Measurements from ENCODE around the gene MYL7.

The MYL7 gene

GRCh38 chr7:44156453-44157010 is 15.4 kb upstream of the MYL7 start:
- no peak overlapping the region for H3K4me3 ChIP-seq (ENCODE audit: insufficient read depth, low read length, poor library complexity, severe bottlenecking)
- no peak overlapping the region for H2AFZ ChIP-seq (ENCODE audit: low read depth, low read length, severe bottlenecking)
- no peaks in the 10 kb centered on the region for H3K79me2 ChIP-seq (ENCODE audit: insufficient read depth, low read length)
- no peak for TF ChIP-seq EZH2phosphoT487 (conservative IDR thresholded peaks at IDR 0.05; ENCODE audit: low read length)
- no peak for TF ChIP-seq CTCF (IDR thresholded peaks at IDR 0.05; ENCODE audit: insufficient read depth, low read length, poor library complexity, severe bottlenecking)
- H3K9me2 ChIP-seq (replicated peaks; ENCODE audit: insufficient read depth, low read length) = no peaks in the 10 kb centered on the region
- H3K36me3 ChIP-seq (ENCODE audit: low read length) = no peaks in the 10 kb centered on the region
- H3F3A ChIP-seq (ENCODE audit: insufficient read depth) = no peaks in the 10 kb centered on the region
- no peaks in the 10 kb centered on the region for H3K9me3 ChIP-seq (ENCODE audit: insufficient read depth, low read length)
- H4K20me1 ChIP-seq (ENCODE audit: low read depth, low read length) = no peaks in the 10 kb centered on the region
- H3K9ac ChIP-seq (ENCODE audit: low read length) = no peak overlapping the region
- H3K4me2 ChIP-seq (ENCODE audit: low read depth, low read length, poor library complexity, severe bottlenecking) = no peak overlapping the region
- no peaks in the 10 kb centered on the region for H3K27me3 ChIP-seq (ENCODE audit: low read length)
- H3K27ac ChIP-seq (ENCODE audit: low read depth, low read length) = no peak overlapping the region

- no peak overlapping the region for H3K4me2 ChIP-seq (ENCODE audit: low read depth, low read length, poor library complexity, severe bottlenecking)
- H2AFZ ChIP-seq (ENCODE audit: low read depth, low read length, severe bottlenecking) = no peak overlapping the region
- H3K9me2 ChIP-seq (replicated peaks; ENCODE audit: insufficient read depth, low read length) = no peaks in the 10 kb centered on the region
- no peak for TF ChIP-seq EZH2phosphoT487 (conservative IDR thresholded peaks at IDR 0.05; ENCODE audit: low read length)
- no peak for TF ChIP-seq CTCF (IDR thresholded peaks at IDR 0.05; ENCODE audit: insufficient read depth, low read length, poor library complexity, severe bottlenecking)
- H4K20me1 ChIP-seq (ENCODE audit: low read depth, low read length) = no peaks in the 10 kb centered on the region
- H3K27me3 ChIP-seq (ENCODE audit: low read length) = no peaks in the 10 kb centered on the region
- no peaks in the 10 kb centered on the region for H3F3A ChIP-seq (ENCODE audit: insufficient read depth)
- H3K4me3 ChIP-seq (ENCODE audit: insufficient read depth, low read length, poor library complexity, severe bottlenecking) = no peak overlapping the region
- no peak overlapping the region for H3K27ac ChIP-seq (ENCODE audit: low read depth, low read length)
- no peaks in the 10 kb centered on the region for H3K36me3 ChIP-seq (ENCODE audit: low read length)
- no peak overlapping the region for H3K9ac ChIP-seq (ENCODE audit: low read length)
- no peaks in the 10 kb centered on the region for H3K9me3 ChIP-seq (ENCODE audit: insufficient read depth, low read length)
- no peaks in the 10 kb centered on the region for H3K79me2 ChIP-seq (ENCODE audit: insufficient read depth, low read length)
Measured at GRCh38 chr7:44155191-44156185, 14.4 kb upstream of the MYL7 start.

DNA sequence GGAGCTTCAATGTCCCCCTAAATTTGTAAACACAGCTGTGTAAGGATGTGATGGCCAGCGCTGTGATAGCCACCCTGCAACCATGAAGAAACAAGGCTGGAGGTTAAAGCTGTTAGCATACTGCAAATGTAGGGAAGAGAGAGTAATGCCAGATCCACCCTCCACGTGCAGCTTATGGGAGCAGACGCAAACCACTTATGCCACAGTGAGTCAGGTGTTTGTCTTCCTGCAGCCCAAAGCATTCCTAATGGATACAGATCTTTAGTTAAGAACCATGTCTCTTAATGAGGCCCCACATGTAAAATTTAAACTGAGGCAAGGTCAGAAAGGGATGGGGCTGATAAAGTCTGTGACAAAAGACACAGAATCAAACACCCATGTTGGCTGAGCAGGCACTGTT is 13.6 kb upstream of the MYL7 start:
- no peak overlapping the region for H3K9ac ChIP-seq (ENCODE audit: low read length)
- no peaks in the 10 kb centered on the region for H3K79me2 ChIP-seq (ENCODE audit: insufficient read depth, low read length)
- TF ChIP-seq CTCF (IDR thresholded peaks at IDR 0.05; ENCODE audit: insufficient read depth, low read length, poor library complexity, severe bottlenecking) (no peak), EZH2phosphoT487 (conservative IDR thresholded peaks at IDR 0.05; ENCODE audit: low read length) (no peak)
- no peak overlapping the region for H3K4me2 ChIP-seq (ENCODE audit: low read depth, low read length, poor library complexity, severe bottlenecking)
- H3K27me3 ChIP-seq (ENCODE audit: low read length) = no peaks in the 10 kb centered on the region
- no peak overlapping the region for H2AFZ ChIP-seq (ENCODE audit: low read depth, low read length, severe bottlenecking)
- no peaks in the 10 kb centered on the region for H3K9me2 ChIP-seq (replicated peaks; ENCODE audit: insufficient read depth, low read length)
- no peaks in the 10 kb centered on the region for H3F3A ChIP-seq (ENCODE audit: insufficient read depth)
- H3K27ac ChIP-seq (ENCODE audit: low read depth, low read length) = no peak overlapping the region
- no peaks in the 10 kb centered on the region for H4K20me1 ChIP-seq (ENCODE audit: low read depth, low read length)
- H3K36me3 ChIP-seq (ENCODE audit: low read length) = no peaks in the 10 kb centered on the region
- no peaks in the 10 kb centered on the region for H3K9me3 ChIP-seq (ENCODE audit: insufficient read depth, low read length)
- no peak overlapping the region for H3K4me3 ChIP-seq (ENCODE audit: insufficient read depth, low read length, poor library complexity, severe bottlenecking)
